Stimulated activated CD4-positive, alpha-beta T cell treated with anti-CD3 and anti-CD28 coated beads, TNF-alpha, amount 100 ng/mL, for 24 hours (primary cell): ENCODE measurements around the gene ATAD3C.
"Not testable (repeated sequence)": the region's sequence is repeated elsewhere in the genome, so short reads cannot be mapped to it uniquely, and the experiment has no call there.

Source experiments
- DNase-seq, 3 experiments: peaks; one replicate each; pipeline ENCODE4 v3.0.0-alpha.2; 2020; ENCODE audit warnings: low read depth in 3 of 3

The ATAD3C gene

DNA sequence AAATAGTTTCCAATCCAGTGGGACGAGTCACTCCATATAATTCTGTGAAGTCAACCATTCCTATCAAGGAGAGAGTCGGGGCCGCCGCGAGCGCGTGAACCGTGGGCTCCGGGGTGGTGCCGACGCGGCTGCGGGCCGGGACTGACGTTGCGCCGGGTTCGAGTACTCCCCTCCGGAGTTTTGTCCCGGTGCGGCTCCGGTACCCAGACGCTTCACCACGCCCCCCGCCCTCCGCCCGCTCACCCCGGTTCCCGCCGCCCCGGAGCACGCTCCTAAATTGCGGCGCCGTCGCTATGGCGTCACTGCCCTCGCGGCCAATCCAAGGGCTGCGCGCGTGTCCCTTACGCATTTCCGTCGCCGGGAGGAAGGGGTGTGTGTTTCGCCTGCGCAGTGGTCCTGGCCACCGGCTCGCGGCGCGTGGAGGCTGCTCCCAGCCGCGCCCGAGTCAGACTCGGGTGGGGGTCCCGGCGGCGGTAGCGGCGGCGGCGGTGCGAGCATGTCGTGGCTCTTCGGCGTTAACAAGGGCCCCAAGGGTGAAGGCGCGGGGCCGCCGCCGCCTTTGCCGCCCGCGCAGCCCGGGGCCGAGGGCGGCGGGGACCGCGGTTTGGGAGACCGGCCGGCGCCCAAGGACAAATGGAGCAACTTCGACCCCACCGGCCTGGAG lies 22.0 kb downstream of the ATAD3C start, which contains the start of gene ATAD3B:
Gene ATAD3B, plus strand, starts transcription at position 377 of the 664 bp plus-strand sequence. Its CDS starts 120 bp downstream, at position 497.
- peak; percentile 90 to 97 (median 91) for DNase-seq

DNA sequence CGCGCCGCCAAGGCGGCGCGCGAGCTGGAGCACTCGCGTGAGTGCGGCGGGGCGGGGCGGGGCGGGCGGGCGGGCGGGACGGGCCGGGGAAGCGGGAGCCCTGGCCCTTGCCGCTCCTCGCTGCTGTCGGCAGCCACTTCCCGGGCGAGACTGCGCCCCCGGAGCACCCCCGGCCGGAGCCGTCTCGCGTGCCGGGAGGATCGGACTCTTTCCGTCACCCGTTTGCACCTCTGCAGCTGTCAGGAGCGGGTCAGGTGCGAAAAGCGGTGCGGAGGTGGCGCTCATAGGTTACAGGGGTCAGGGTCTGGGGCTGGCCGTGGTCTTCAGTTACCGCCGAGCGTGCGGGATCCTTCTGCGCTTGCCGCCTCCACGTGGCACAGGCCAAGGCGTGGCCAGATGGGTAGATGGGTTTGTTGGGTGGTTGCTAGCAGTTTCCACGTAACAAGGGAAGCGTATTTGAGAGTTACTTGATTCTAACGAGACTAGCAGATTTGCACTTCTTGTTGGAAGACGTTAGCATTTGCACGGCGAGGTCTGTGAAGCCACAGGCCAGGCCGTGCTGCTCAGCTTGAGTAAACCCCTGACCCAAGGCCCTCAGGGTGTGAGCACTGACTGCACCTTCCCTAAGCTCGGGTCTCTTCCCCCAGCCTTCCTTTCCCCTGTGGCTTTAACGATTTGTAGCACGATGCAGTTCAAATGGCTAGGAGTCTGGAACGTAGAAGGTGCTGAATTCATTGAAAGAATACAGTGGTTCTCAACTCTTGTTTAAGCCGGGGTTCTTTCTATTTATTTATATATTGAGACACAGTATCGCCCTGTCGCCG lies 22.8 kb downstream of the ATAD3C start:
- DNase-seq = not testable (repeated sequence)

DNA sequence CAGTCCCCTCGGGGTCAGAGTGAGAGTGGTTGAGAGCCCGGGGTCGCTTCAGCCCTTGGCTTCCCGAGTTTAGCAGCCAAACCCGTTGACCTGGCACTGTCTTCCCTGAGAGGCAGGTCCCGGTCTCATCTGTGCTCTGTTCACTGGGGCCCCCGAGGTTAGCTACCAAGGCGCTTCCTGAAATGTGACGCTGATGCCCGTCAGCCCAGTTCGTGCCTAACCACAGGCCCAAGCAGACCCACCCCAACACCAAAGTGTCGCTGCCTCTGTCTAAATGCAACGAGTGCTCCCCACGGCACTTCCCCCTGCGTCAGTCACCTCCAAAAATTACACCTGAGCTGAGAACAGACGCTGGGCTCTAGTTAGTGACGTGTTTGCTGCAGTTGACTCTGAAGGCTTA lies 26.5 kb downstream of the ATAD3C start:
- DNase-seq = not testable (repeated sequence)

DNA sequence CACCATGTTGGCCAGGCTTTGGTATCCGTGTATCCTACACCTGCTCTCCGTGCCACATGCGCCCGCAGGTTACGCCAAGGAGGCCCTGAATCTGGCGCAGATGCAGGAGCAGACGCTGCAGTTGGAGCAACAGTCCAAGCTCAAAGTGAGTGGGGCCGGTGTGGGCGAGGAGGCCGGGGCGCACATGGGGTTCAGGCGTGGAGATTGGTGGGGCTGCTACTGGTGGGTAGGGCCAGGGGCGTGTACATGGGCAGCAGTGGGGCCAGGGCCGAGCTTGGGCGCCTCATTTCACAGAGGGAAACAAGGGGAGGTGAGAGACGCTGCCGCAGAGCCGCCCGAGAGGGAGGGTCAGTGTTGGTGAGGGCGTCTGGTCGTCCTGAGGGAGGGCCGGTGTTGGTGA lies 27.7 kb downstream of the ATAD3C start:
- DNase-seq = no peak

DNA sequence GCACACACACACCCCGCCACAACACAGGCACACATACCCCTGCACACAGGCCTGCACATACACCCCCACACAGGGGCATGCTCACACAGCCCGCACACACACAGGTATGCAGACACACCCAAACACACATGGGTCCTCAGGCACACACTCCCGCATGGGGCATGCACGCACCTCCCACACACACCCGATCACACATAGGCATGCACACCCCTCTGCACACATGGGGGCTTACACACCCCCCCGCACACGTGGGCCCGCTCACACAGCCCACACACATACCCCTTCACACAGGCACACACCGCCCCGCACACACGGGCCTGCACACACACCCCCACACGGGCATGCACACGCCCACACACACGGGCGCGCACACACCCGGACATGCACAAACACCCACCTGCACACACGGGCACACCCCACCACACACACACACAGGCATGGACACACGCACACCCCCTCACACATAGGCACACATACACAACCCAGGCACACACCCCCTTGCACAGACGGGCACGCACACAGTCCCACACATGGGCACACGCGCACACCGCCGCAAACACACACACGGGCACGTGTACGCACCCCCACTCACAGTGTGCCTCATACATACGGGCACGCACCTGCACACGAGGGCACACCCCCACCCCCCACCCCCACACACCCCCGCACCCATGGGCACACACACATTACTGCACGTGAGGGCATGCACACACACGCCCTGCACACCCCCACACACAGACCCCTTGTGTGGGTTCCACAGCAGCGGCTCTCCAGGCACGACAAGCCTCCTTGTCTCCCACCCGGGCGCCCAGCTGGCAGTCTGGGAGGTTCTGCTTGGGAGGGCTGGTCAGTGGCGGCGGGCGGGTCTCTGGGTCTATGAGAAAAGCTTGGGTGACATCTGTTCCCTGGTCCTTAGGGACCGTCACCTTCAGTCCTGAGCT lies 30.3 kb downstream of the ATAD3C start:
- no peak for DNase-seq

DNA sequence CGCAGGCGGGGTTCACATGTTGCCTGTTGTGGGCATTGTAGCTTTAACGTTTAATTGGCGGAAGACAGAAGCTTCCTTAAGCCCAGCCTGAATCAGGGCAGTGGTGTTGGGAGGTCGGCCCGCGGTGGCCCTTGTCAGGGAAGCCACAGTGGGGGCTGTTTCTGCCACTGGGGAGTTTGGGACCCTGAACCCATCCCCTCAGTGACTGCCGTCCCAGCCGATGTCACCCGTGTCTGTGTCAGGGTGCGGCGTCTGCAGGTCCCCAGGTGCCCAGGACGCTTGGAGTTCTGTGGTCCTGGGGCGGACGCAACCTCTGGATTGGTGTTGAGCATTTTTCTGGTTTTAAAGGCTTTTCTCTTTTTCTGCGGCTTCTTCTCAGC lies 31.0 kb downstream of the ATAD3C start:
- not testable (repeated sequence) for DNase-seq

DNA sequence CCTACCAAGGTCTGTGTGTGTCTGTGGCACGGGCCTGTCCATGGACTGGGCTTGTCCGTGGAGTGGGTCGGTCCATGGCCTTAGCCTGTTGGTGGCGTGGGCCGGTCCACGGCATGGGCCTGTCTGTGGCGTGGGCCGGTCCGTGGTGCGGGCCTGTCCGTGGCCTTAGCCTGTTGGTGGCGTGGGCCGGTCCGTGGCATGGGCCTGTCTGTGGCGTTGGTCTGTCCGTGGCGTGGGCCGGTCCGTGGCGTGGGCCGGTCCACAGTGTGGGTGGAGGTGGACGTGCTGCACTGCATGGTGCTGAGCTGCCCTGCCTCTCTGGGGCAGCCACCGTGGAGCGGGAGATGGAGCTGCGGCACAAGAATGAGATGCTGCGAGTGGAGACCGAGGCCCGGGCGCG lies 32.3 kb downstream of the ATAD3C start:
- DNase-seq = not testable (repeated sequence)

DNA sequence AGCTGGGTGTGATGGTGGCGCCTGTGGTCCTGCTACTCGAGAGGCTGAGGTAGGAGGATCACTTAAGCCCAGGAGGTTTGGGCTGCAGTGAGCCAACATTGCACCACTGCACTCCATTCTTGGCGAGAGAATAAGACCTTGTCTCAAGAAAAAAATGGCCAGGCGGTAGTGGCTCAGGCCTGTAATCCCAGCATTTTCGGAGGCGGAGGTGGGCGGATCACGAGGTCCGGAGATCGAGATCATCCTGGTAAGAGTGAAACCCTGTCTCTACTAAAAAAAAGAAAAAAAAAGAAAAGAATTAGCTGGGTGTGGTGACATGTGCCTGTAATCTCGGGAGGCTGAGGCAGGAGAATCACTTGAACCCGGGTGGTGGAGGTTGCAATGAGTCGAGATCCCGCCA lies 33.4 kb downstream of the ATAD3C start:
- no peak for DNase-seq

DNA sequence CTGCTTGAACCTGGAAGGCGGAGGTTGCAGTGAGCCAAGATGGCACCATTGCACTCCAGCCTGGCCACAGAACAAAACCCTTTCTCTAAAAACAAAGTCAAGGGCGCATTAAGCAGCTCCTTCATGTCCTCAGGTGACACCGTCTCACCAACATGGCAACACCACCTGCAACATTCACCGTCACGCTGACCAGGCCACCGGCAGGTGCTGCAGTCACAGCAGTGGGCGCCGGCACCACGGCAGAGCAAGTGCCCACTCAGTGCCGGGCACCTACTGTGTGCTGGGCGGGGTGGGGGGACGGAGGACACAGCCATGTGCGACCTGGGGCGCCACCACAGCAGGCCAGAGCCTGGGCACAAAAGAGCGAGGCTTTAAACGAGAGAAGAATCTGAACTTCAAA lies 34.2 kb downstream of the ATAD3C start:
- DNase-seq = no peak

DNA sequence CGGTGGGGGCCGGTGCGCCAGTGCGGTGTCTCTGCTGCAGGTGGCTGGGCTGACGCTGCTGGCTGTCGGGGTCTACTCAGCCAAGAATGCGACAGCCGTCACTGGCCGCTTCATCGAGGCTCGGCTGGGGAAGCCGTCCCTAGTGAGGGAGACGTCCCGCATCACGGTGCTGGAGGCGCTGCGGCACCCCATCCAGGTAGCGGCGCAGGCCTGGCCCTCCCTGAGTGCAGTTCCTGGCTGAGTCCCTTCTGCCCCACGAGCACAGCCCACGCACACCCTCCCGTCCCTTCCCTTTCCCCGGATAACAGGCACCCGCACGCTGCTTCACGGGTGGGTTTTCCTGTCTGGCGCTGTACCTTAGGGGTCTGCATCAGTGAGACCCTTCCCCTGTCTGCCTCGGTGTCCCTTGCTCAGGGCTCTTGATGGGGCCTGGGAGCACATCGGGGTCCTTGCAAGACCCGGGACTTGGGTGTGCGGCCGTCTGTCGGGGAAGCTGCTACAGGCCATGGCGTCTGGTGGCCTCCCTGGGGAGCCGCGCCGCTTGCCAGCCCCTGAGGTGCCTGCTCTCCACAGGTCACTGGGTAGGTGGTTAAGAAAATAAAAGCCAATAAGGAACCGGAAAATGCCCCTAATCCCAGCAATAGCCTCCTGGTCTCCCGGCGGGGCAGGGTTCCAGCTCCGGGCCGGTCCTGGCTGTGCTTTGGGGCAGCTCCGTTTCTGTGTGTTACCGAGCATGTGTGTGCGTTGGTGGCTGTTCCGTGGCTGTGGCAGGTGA lies 35.7 kb downstream of the ATAD3C start:
- DNase-seq = not testable (repeated sequence)

DNA sequence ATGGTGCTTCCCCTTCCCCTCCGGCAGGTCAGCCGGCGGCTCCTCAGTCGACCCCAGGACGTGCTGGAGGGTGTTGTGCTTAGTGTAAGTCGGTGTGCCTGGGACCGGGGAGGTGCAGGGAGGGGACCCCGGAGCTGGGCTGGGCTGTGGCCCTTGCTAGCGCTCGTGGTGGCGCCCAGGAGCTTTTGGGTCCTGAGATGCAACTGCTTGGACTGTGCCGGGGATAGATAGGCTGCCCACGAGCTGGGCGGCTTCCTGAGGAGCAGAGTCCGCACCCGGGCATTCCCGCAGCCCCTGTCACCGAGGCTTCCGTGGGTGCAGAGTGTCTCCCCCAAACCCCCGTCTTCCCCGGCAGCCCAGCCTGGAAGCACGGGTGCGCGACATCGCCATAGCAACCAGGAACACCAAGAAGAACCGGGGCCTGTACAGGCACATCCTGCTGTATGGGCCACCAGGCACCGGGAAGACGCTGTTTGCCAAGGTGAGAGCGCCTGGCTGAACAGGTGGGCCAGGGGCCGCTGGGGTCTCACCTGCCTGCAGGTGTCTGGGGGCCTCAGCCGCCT lies 36.3 kb downstream of the ATAD3C start:
- DNase-seq = not testable (repeated sequence)

DNA sequence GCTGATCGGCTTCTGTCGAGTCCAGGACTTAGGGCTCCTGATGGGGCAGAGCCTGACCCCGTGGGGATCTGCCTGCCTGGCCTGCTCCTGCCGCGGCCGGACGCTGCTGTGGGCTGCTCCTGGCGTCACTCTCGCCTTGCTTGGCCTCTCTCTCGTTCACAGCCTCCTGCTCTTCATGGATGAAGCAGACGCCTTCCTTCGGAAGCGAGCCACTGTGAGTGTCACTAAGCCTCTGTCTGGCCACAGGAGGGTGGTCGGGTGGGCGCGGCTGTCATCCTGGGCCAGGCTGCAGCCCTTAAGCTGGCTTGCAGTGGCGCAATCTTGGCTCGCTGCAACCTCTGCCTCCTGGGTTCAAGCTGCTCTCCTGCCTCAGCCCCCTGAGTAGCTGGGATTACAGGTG lies 38.2 kb downstream of the ATAD3C start:
- DNase-seq = no peak

DNA sequence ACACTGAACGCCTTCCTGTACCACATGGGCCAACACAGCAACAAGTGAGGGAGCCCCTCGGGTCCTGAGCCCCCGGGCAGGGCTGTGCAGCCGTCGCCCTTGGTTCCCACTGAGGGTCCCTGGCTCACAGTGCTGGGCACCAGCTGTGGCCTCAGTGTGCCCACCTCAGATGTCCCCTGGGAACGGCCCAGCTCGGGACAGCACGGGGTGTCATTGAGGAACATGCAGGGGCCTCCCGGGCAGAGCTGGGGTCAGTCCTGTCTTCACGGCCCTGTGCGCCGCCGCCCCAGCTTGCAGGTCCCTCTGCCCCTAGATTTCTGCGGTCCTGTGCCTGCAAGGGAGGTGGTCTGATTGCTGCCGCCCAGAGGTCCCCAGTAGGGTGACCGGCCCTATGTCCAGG lies 39.7 kb downstream of the ATAD3C start:
- DNase-seq = no peak

DNA sequence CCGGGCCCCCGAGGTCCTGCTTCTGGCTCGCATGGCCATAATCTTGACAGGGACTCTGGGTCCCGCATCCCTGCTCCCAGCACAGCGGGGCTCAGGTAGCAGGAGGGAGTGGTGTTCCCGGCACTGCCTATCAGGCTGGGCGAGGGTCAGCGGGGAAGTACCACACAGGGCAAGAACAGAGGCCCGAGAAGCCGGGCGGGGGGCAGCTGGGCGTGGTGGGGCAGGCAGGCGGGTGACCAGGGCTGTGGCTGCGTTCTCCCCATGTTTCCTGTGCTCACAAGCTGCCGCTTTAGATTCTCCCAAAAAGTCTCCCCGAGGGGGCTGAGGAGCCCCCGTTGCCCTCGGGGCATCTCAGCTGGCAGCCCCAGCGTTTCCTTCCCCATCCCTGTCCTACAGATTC lies 40.4 kb downstream of the ATAD3C start:
- DNase-seq = no peak

DNA sequence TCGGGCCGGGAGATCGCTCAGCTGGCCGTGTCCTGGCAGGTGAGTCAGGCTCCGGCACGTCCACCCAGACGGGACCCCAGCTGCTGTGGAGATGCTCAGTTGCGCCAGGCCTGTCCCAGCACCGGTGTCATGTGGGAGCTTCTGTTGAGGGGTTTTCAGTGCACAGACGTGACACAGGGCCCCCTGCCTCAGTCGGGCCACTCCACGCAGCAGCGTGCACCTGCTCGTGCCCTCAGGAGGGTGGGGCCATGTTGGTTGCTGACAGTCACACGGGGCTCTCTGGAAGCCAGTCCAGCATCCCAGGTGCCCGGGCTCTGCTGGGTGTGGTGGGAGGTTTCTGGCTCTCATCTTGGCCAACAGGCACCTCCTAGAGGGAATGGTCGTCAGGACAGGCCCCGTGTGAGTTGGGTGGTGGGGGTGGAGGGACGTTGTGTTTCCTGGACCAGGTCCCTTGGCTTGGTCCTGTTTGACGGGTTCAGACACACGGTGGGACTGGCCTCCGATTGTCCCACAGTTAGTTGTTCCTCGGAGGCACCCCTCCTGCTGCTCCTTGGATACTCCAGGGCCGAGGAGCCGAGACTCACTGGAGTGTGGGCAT lies 41.2 kb downstream of the ATAD3C start:
- DNase-seq = no peak

DNA sequence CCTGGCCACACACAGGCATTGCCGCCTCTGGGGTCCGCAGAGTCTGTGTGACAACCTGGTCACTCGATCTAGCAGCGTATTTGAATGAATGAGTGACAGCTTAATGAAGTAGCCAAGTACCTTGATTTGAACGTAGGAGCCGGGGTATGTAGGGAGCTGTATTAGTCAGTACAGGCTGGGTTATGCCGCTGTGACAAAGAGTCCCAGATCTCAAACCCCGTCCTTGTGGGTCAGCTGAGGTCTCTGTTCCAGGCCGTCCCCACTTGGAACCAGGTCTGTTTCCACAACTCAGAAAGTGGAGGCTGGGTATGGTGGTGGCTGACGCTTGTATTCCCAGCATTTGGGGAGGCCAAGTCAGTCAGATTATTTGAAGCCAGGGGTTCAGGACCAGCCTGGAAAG lies 42.1 kb downstream of the ATAD3C start:
- DNase-seq = no peak

DNA sequence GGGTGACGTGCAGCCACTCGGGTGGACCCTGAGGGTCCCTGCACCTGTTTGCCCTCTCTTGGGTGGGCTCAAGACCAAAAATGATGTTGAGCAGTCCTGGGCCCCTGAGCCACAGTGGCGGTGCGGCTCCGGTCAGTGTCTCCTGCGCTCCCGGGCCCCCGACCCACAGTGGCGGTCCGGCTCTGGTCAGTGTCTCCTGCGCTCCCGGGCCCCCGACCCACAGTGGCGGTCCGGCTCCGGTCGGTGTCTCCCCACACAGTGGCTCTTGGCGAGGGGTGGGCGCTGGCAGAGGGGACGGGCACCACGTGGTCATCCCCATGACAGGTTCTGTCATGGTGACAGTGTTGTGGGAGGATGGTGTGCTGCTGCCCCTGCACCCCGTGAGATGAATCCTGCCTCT lies 44.8 kb downstream of the ATAD3C start:
- not testable (repeated sequence) for DNase-seq

DNA sequence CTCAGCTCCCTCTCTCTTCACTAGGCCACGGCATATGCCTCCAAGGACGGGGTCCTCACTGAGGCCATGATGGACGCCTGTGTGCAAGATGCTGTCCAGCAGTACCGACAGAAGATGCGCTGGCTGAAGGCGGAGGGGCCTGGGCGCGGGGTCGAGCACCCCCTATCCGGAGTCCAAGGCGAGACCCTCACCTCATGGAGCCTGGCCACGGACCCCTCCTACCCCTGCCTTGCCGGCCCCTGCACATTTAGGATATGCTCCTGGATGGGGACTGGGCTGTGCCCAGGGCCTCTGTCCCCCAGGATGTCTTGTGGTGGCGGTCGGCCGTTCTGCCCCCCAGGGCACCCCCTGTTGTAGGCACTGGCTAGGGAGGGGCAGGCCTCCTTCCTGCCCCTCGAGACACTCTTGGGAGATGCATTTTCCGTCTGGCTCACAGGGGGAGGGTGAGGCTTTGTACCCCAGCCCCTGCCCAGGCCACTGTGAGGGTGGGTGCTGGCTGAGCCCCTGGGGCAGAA lies 46.0 kb downstream of the ATAD3C start:
- DNase-seq = not testable (repeated sequence)

DNA sequence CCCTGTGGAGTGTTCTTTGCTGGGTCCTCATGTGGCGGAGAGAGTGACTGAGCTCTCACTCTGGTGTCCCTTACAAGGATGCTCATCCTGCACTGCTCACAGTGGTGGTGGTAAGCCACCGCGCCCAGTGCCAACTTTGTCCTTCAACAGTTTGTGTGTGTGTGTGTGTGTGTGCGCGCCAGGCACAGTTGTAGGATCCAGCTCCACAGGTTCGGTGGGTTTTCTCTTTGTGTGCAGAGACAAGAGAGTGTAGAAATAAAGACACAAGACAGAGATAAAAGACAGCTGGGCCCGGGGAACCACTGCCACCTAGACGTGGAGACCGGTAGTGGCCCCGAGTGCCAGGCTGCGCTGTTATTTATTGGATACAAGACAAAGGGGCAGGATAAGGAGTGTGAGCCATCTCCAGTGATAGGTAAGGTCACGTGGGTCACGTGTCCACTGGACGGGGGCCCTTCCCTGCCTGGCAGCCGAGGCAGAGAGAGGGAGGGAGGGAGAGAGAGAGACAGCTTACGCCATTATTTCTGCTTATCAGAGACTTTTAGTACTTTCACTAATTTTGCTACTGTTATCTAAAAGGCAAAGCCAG lies 55.4 kb downstream of the ATAD3C start:
- peak; percentile 52 to 73 (median 53) for DNase-seq

DNA sequence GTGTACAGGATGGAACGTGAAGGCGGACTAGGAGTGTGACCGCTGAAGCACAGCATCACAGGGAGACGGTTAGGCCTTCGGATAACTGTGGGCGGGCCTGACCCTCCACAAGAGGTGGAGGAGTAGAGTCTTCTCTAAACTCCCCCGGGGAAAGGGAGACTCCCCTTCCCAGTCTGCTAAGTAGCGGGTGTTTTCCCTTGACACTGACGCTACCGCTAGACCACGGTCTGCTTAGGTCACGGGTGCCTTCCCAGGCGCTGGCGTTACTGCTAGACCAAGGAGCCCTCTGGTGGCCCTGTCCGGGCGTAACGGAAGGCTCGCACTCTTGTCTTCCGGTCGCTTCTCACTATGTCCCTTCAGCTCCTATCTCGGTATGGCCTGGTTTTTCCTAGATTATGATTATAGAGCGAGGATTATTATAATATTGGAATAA lies 55.9 kb downstream of the ATAD3C start:
- DNase-seq = peak in 1 of 3 experiments; percentile 22
